Mammary epithelial cell (primary cell): ENCODE data around the gene ZNF107.

ENCODE experiments used
- CTCF ChIP-seq, 2 donors: IDR thresholded peaks in 1 of 2; conservative IDR thresholded peaks in 1 of 2; 2 replicates each; pipeline ENCODE4 v1.5.1; 2011 to 2012; ENCODE audit warnings: inconsistent platforms in 2 of 2, low read length in 2 of 2, mild to moderate bottlenecking in 2 of 2, control low read depth in 1 of 2, low read depth in 1 of 2; ENCODE audit not compliant: insufficient read depth in 1 of 2; ENCODE audit errors: extremely low read depth in 1 of 2
- EZH2 ChIP-seq: IDR thresholded peaks from 2 replicates; pipeline ENCODE4 v1.6.1; 2012; ENCODE audit warnings: low read length, inconsistent platforms, borderline replicate concordance

DNA sequence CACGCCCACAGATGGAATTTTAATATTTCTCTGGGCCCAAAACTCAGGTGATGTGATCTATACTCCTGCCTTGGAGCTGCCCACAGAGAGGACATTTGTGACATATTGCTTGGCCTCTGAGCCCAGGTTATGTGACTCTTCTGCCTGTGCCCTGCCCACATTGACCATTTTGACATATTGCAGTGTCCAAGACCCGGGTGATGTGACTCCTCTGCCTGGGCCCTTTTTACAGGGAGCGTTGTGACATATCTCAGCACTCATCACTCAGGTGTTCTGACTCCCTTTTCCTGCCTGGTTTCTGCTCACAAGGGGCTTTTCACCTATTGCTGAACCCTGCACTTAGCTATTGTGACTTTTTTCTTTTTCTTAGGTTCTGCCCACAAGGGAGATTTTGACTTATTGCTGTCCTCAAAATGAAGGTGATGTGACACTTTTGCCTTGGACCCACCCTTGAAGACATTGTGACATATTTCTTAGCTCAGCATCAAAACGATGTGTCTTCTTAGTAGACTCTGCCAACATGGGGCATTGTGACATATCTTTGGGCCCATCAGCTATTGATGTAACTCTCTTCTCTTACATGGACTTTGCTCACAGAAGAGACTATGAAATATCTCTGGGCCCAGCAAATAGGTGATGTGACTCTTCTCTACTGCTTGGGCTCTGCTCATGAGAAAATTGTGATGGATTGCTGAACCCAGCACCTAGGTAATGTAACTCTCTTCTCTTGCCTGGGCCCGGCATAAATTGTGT is 11.0 kb upstream of the ZNF107 start:
- TF ChIP-seq CTCF (conservative IDR thresholded peaks at IDR 0.05 in 1 of 2, IDR thresholded peaks at IDR 0.05 in 1 of 2; ENCODE audit: extremely low read depth in 1 of 2, insufficient read depth in 1 of 2, low read depth in 1 of 2, low read length in 2 of 2), result no peak
- no peak for TF ChIP-seq EZH2
